Keratinocyte (primary cell): ENCODE data around the gene ZC3H13. TPM values are rescaled to one million over a fixed set of nuclear protein-coding genes. Genes with fewer than 3 reads are reported as not detected.

Experiments used
- DNase-seq: peaks from one replicate; pipeline ENCODE4 v3.0.0-alpha.2; 2011; ENCODE audit warnings: low read depth, missing footprints, low spot score
- FAIRE-seq: peaks from 2 replicates; lab custom pipeline; 2011; peaks lifted over from hg19 to GRCh38; lab: Jason Lieb, UNC
- H2AFZ ChIP-seq: 2 replicates; pipeline ENCODE4 v1.6.0; 2012; ENCODE audit warnings: low read length, control low read depth, inconsistent platforms; ENCODE audit not compliant: control insufficient read depth
- H3K27ac ChIP-seq: 2 replicates; pipeline ENCODE4 v1.5.1; 2011; ENCODE audit warnings: low read length; ENCODE audit not compliant: control insufficient read depth, insufficient read depth
- H3K27me3 ChIP-seq: 3 replicates; pipeline ENCODE4 v1.6.0; 2011; ENCODE audit warnings: low read length; ENCODE audit not compliant: control insufficient read depth, insufficient read depth; ENCODE audit errors: extremely low read depth
- H3K36me3 ChIP-seq, 2 experiments: 2 replicates in 1 of 2; 3 replicates in 1 of 2; pipeline ENCODE4 v1.5.1; 2011; ENCODE audit warnings: low read length in 2 of 2, mild to moderate bottlenecking in 1 of 2; ENCODE audit not compliant: control insufficient read depth in 2 of 2, insufficient read depth in 2 of 2; ENCODE audit errors: extremely low read depth in 1 of 2
- H3K4me1 ChIP-seq: 3 replicates; pipeline ENCODE4 v1.5.1; 2011; ENCODE audit warnings: low read length; ENCODE audit not compliant: control insufficient read depth, insufficient read depth; ENCODE audit errors: extremely low read depth
- H3K4me2 ChIP-seq: 3 replicates; pipeline ENCODE4 v1.6.0; 2011; ENCODE audit warnings: low read depth, low read length; ENCODE audit not compliant: control insufficient read depth, insufficient read depth; ENCODE audit errors: extremely low read depth
- H3K4me3 ChIP-seq, 3 experiments: fragments of 200-600 bp in 1 of 3; sonication (generic) in 1 of 3; 2 replicates in 2 of 3; 3 replicates in 1 of 3; pipeline ENCODE4 v1.5.1; 2011 to 2016; ENCODE audit warnings: low read length in 3 of 3, mild to moderate bottlenecking in 3 of 3, control low read depth in 2 of 3, inconsistent platforms in 1 of 3, low read depth in 1 of 3, mixed read lengths in 1 of 3, mixed run types in 1 of 3, moderate library complexity in 1 of 3; ENCODE audit not compliant: control insufficient read depth in 2 of 3, insufficient read depth in 2 of 3; ENCODE audit errors: extremely low read depth in 1 of 3
- H3K79me2 ChIP-seq: 2 replicates; pipeline ENCODE4 v1.6.0; 2012; ENCODE audit warnings: low read length; ENCODE audit not compliant: control insufficient read depth, insufficient read depth
- H3K9ac ChIP-seq: 3 replicates; pipeline ENCODE4 v1.6.0; 2011; ENCODE audit warnings: low read length; ENCODE audit not compliant: control insufficient read depth, insufficient read depth; ENCODE audit errors: extremely low read depth
- H3K9me1 ChIP-seq: 3 replicates; pipeline ENCODE4 v1.6.0; 2011; ENCODE audit warnings: low read length; ENCODE audit not compliant: control insufficient read depth, insufficient read depth; ENCODE audit errors: extremely low read depth
- H3K9me3 ChIP-seq: 2 replicates; pipeline ENCODE4 v1.5.1; 2012; ENCODE audit warnings: low read depth, low read length; ENCODE audit not compliant: control insufficient read depth
- H4K20me1 ChIP-seq: 3 replicates; pipeline ENCODE4 v1.6.0; 2011; ENCODE audit warnings: low read length; ENCODE audit not compliant: control insufficient read depth, insufficient read depth; ENCODE audit errors: extremely low read depth
- EZH2 ChIP-seq: IDR thresholded peaks from one replicate; pipeline ENCODE4 v1.6.1; 2012; ENCODE audit warnings: inconsistent platforms, mild to moderate bottlenecking, low read length, moderate library complexity
- dilution Hi-C: fragments of 300-500 bp; cut with MboI; formaldehyde crosslinking; loops from one replicate; pipeline ENCODE4 v1.7.0; 2020; ENCODE audit warnings: low sequenced_read_pairs; ENCODE audit not compliant: extremely low pct_ligation_motif_present
- polyA plus RNA-seq, 5 experiments: library from polyadenylated mRNA; depleted of rRNA in 3 of 5; stranded (reverse) in 3 of 5; stranded (forward) in 1 of 5; unstranded in 1 of 5; fragments of >200 nt; gene quantifications; 1 replicate in 1 of 5; 2 replicates in 3 of 5; 3 replicates in 1 of 5; pipeline versions ENCODE4 v1.2.1 to v1.2.3, GENCODE V29; 2011 to 2012; ENCODE audit warnings: missing spikeins in 2 of 5, low read depth in 1 of 5, low replicate concordance in 1 of 5
- TF ChIP-seq, protein P1 (sequence below), 3 experiments: IDR thresholded peaks in 1 of 3; conservative IDR thresholded peaks in 1 of 3; optimal IDR thresholded peaks in 1 of 3; 2 replicates in 2 of 3; 3 replicates in 1 of 3; pipeline versions ENCODE3 to v1.5.1; 2011; ENCODE audit warnings: low read length in 3 of 3, mild to moderate bottlenecking in 3 of 3, moderate library complexity in 2 of 3, control low read depth in 1 of 3, inconsistent platforms in 1 of 3; ENCODE audit not compliant: insufficient read depth in 2 of 3; ENCODE audit errors: extremely low read depth in 1 of 3

ZC3H13 gene
- polyA plus RNA-seq, 1 donor (not counting 4 experiments of a cell fraction or from before 2014, with no cell fraction given), result 10.6 TPM

DNA sequence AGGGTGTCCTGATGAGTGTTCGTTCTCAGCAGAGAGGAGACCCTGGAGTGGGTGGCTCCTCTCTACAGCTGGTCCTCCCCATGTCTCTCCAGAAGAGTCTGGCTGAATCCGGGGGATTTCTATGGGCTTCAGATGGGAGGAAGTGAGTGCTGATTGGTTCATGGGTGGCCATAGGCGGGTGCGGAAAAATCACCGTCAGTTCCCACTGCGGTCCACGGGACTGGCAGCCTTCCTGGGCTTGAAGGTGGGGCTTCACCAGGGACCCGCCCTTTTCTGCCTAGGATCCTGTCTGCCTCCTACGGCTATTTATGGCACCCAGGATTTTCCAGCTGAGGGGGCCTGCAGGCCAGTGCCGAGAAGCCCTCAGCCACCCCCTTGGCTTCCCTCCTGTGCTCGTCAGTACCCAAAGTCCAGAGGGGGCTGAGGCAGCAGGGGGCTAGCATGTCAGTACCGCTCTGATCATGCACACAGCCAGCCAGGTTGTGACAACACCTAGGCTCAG is 33.9 kb upstream of the ZC3H13 start:
- no peak overlapping the region for H3K4me3 ChIP-seq
- no peak overlapping the region for H2AFZ ChIP-seq
- no peaks in the 10 kb centered on the region for H3K27me3 ChIP-seq
- H3K4me1 ChIP-seq, result no peaks in the 10 kb centered on the region
- no peak for FAIRE-seq
- no peak overlapping the region for H3K27ac ChIP-seq
- H3K9me1 ChIP-seq, result no peaks in the 10 kb centered on the region
- no peaks in the 10 kb centered on the region for H3K79me2 ChIP-seq
- no peaks in the 10 kb centered on the region for H4K20me1 ChIP-seq
- H3K4me2 ChIP-seq, result no peak overlapping the region
- H3K9ac ChIP-seq, result no peak overlapping the region
- no peak for DNase-seq
- no peak for TF ChIP-seq EZH2
- TF ChIP-seq, protein P1, sequence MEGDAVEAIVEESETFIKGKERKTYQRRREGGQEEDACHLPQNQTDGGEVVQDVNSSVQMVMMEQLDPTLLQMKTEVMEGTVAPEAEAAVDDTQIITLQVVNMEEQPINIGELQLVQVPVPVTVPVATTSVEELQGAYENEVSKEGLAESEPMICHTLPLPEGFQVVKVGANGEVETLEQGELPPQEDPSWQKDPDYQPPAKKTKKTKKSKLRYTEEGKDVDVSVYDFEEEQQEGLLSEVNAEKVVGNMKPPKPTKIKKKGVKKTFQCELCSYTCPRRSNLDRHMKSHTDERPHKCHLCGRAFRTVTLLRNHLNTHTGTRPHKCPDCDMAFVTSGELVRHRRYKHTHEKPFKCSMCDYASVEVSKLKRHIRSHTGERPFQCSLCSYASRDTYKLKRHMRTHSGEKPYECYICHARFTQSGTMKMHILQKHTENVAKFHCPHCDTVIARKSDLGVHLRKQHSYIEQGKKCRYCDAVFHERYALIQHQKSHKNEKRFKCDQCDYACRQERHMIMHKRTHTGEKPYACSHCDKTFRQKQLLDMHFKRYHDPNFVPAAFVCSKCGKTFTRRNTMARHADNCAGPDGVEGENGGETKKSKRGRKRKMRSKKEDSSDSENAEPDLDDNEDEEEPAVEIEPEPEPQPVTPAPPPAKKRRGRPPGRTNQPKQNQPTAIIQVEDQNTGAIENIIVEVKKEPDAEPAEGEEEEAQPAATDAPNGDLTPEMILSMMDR (optimal IDR thresholded peaks at IDR 0.05 in 1 of 3, IDR thresholded peaks at IDR 0.05 in 1 of 3, conservative IDR thresholded peaks at IDR 0.05 in 1 of 3; ENCODE audit: extremely low read depth in 1 of 3, insufficient read depth in 2 of 3, low read length in 3 of 3), result no peak
- H3K36me3 ChIP-seq, result no peaks in the 10 kb centered on the region
- dilution Hi-C loops, result no loop called here
- no peaks in the 10 kb centered on the region for H3K9me3 ChIP-seq

DNA sequence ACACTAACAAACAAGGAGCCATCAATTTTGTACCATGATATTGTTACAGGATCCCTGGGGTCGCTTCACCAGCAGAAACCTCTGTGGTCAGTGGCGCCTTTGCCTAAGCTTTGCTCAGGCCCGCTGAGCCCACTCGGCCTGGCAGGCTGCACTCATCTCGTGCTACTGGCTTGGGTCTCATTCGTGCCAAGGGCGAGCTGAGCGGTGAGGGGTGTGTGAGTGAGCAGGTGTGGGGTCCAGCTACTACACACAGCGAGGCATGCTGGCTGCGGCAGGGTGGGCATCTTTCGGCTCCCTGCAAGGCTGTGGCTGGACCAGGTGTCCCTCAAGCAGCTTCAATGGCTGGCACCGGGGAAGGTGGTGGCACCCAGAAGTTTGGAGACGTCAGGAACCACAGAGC is 33.2 kb upstream of the ZC3H13 start:
- Histone ChIP-seq H3K4me2 (no peak overlapping the region), H3K27ac (no peak overlapping the region)

DNA sequence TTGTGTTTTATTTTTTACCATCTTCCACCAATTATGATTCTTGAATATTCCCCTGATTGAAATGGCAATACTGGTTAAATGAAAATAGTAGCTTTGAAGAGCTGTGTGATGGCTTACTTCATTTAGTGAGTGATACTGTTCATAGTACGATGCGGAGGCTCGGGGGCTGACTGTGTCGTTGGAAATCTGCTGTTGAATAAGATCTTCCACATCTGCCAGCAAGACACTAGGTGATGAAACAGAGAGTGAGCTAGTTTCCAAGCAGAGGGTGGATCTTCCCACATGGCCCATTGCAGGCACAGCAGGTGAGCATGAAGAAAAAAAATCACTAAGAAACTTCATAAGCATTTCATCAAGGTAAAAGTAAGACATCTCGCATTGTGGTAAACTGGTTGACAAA is 29.8 kb upstream of the ZC3H13 start:
- no peak overlapping the region for H3K27ac ChIP-seq
- no peak overlapping the region for H3K4me2 ChIP-seq
- no peak overlapping the region for H3K9ac ChIP-seq
- TF ChIP-seq, protein P1 (optimal IDR thresholded peaks at IDR 0.05 in 1 of 3, IDR thresholded peaks at IDR 0.05 in 1 of 3, conservative IDR thresholded peaks at IDR 0.05 in 1 of 3; ENCODE audit: extremely low read depth in 1 of 3, insufficient read depth in 2 of 3, low read length in 3 of 3), result no peak
- TF ChIP-seq EZH2, result no peak
- DNase-seq, result no peak
- no peaks in the 10 kb centered on the region for H3K36me3 ChIP-seq
- no peaks in the 10 kb centered on the region for H3K27me3 ChIP-seq
- H3K4me3 ChIP-seq, result no peak overlapping the region
- dilution Hi-C loops, result no loop called here
- no peak for FAIRE-seq
- H4K20me1 ChIP-seq, result no peaks in the 10 kb centered on the region
- no peaks in the 10 kb centered on the region for H3K9me1 ChIP-seq
- no peaks in the 10 kb centered on the region for H3K79me2 ChIP-seq
- H3K9me3 ChIP-seq, result no peaks in the 10 kb centered on the region
- H2AFZ ChIP-seq, result no peak overlapping the region
- no peaks in the 10 kb centered on the region for H3K4me1 ChIP-seq

More for the DNA sequence above, 33.2 kb upstream of the ZC3H13 start:
- DNase-seq, result no peak
- no peak overlapping the region for H3K4me3 ChIP-seq
- H4K20me1 ChIP-seq, result no peaks in the 10 kb centered on the region
- no peaks in the 10 kb centered on the region for H3K36me3 ChIP-seq
- no peak for FAIRE-seq
- dilution Hi-C loops, result no loop called here
- H3K9me1 ChIP-seq, result no peaks in the 10 kb centered on the region
- no peaks in the 10 kb centered on the region for H3K79me2 ChIP-seq
- no peak overlapping the region for H3K9ac ChIP-seq
- TF ChIP-seq EZH2, result no peak
- H3K9me3 ChIP-seq, result no peaks in the 10 kb centered on the region
- H2AFZ ChIP-seq, result no peak overlapping the region
- H3K27me3 ChIP-seq, result no peaks in the 10 kb centered on the region
- no peaks in the 10 kb centered on the region for H3K4me1 ChIP-seq
